Prostate gland (tissue), 2 donors: ENCODE data around the gene TSHB. TPM values are rescaled to one million over a fixed set of nuclear protein-coding genes. Genes with fewer than 3 reads are reported as not detected.

ENCODE experiments used
- DNase-seq: peaks from one replicate; pipeline ENCODE4 v3.0.0-alpha.2; 2019; ENCODE audit warnings: low spot score
- H3K27ac ChIP-seq, 2 donors: fragments of 200-600 bp; sonication (generic); 2 replicates each; pipeline ENCODE4 v1.5.1; 2017 to 2019
- H3K27me3 ChIP-seq: fragments of 200-600 bp; sonication (generic); replicated peaks from 2 replicates; pipeline ENCODE4 v1.5.1; 2019; ENCODE audit not compliant: insufficient read depth
- H3K36me3 ChIP-seq, 2 donors: fragments of 200-600 bp; sonication (generic); 1 replicate in 1 of 2; 2 replicates in 1 of 2; pipeline versions ENCODE4 v1.5.1 to v1.8.1; 2017 to 2019
- H3K4me1 ChIP-seq: fragments of 200-600 bp; sonication (generic); replicated peaks from 2 replicates; pipeline ENCODE4 v1.5.1; 2019
- H3K4me3 ChIP-seq, 2 donors: fragments of 200-600 bp; sonication (generic); 2 replicates each; pipeline ENCODE4 v1.5.1; 2017 to 2019
- H3K9me3 ChIP-seq: fragments of 200-600 bp; sonication (generic); 2 replicates; pipeline ENCODE4 v1.5.1; 2017
- CTCF ChIP-seq, 4 experiments: fragments of 200-600 bp in 2 of 4; fragments of 450-650 bp in 2 of 4; sonication (generic) in 2 of 4; IDR thresholded peaks; 1 replicate in 3 of 4; 2 replicates in 1 of 4; pipeline ENCODE4 v1.5.1; 2016 to 2019; ENCODE audit warnings: antibody characterized with exemption in 4 of 4, mild to moderate bottlenecking in 2 of 4, moderate library complexity in 2 of 4
- POLR2A ChIP-seq: fragments of 450-650 bp; IDR thresholded peaks from one replicate; pipeline ENCODE4 v1.6.1; 2016; ENCODE audit warnings: antibody characterized with exemption, mild to moderate bottlenecking
- POLR2AphosphoS5 ChIP-seq: sonication (generic); formaldehyde crosslinking; IDR thresholded peaks from one replicate; pipeline ENCODE4 v1.6.1; 2017; ENCODE audit warnings: antibody characterized with exemption
- WGBS: methylation state at CpG from one replicate; pipeline ENCODE4 v1.1.5; 2018; 5-methylcytosine and 5-hydroxymethylcytosine counted together
- intact Hi-C: fragments of 100-400 bp; cut with DNase I; formaldehyde crosslinking; loops from one replicate; pipeline ENCODE4 v1.14.2; 2022
- total RNA-seq, 2 donors: library from RNA; depleted of rRNA; stranded (reverse); fragments of >200 nt; gene quantifications; one replicate each; pipeline ENCODE4 v1.1.0, GENCODE V29; 2016

TSHB gene
- total RNA-seq, 2 donors from 2014 or later: not detected

GRCh38 chr1:115040501-115040900, 10.9 kb downstream of the TSHB start:
- Histone ChIP-seq H3K4me1 (no peaks in the 10 kb centered on the region), H3K27me3 (no peaks in the 10 kb centered on the region), H3K36me3 (no peaks in the 10 kb centered on the region), H3K27ac (no peak overlapping the region), H3K4me3 (no peak overlapping the region), H3K9me3 (no peaks in the 10 kb centered on the region)
- TF ChIP-seq POLR2AphosphoS5 (no peak), POLR2A (no peak), CTCF (IDR thresholded peaks at IDR 0.05) (no peak)
- 75% methylated on average over 2 of the region's 2 CpGs for WGBS
- DNase-seq: no peak
- intact Hi-C loops: no loop called here

GRCh38 chr1:115041654-115042053, 12.0 kb downstream of the TSHB start:
- intact Hi-C loops: no loop called here
- H3K27me3 ChIP-seq: no peaks in the 10 kb centered on the region
- H3K27ac ChIP-seq: no peak overlapping the region
- H3K9me3 ChIP-seq: no peaks in the 10 kb centered on the region
- no peak for TF ChIP-seq POLR2A
- TF ChIP-seq POLR2AphosphoS5: no peak
- no peak for TF ChIP-seq CTCF (IDR thresholded peaks at IDR 0.05)
- H3K4me1 ChIP-seq: no peaks in the 10 kb centered on the region
- H3K36me3 ChIP-seq: no peaks in the 10 kb centered on the region
- H3K4me3 ChIP-seq: no peak overlapping the region
- no peak for DNase-seq

GRCh38 chr1:115046751-115047150, 17.1 kb downstream of the TSHB start:
- no peaks in the 10 kb centered on the region for H3K36me3 ChIP-seq
- intact Hi-C loops: no loop called here
- H3K4me1 ChIP-seq: no peaks in the 10 kb centered on the region
- no peaks in the 10 kb centered on the region for H3K9me3 ChIP-seq
- TF ChIP-seq POLR2AphosphoS5 (no peak), CTCF (IDR thresholded peaks at IDR 0.05) (no peak), POLR2A (no peak)
- no peak overlapping the region for H3K4me3 ChIP-seq
- H3K27me3 ChIP-seq: no peaks in the 10 kb centered on the region
- no peak for DNase-seq
- H3K27ac ChIP-seq: no peak overlapping the region

- TF ChIP-seq POLR2A (no peak), CTCF (IDR thresholded peaks at IDR 0.05) (no peak), POLR2AphosphoS5 (no peak)
- intact Hi-C loops: no loop called here
- Histone ChIP-seq H3K27ac (no peak overlapping the region), H3K9me3 (no peaks in the 10 kb centered on the region), H3K27me3 (no peaks in the 10 kb centered on the region), H3K4me3 (no peak overlapping the region), H3K36me3 (no peaks in the 10 kb centered on the region), H3K4me1 (no peaks in the 10 kb centered on the region)
- no peak for DNase-seq
- WGBS: 68% methylated on average over 5 of the region's 5 CpGs
Measured at GRCh38 chr1:115051850-115052249, 22.2 kb downstream of the TSHB start.

- Histone ChIP-seq H3K27ac (no peak overlapping the region), H3K36me3 (no peaks in the 10 kb centered on the region), H3K4me3 (no peak overlapping the region), H3K9me3 (no peaks in the 10 kb centered on the region), H3K4me1 (no peaks in the 10 kb centered on the region), H3K27me3 (no peaks in the 10 kb centered on the region)
- peak; percentile 56 for DNase-seq
- intact Hi-C loops: no loop called here
- WGBS: 53% methylated on average over 9 of the region's 9 CpGs
- TF ChIP-seq CTCF (IDR thresholded peaks at IDR 0.05) (peak; percentile 63 to 73 (median 67)), POLR2AphosphoS5 (no peak), POLR2A (no peak)
Measured at GRCh38 chr1:115052454-115053083, 22.9 kb downstream of the TSHB start.
